NCI-H1417 treated with DMSO at 0.1 percent for 48 hours (cell line): ENCODE measurements around the gene CEBPG.

Source experiments
- DNase-seq: peaks from one replicate; lab custom pipeline; 2025; lab: John Stamatoyannopoulos, UW

CEBPG gene

GRCh38 chr19:33350538-33351309 is 22.8 kb upstream of the CEBPG start:
- DNase-seq: no peak

GRCh38 chr19:33355535-33355934 is 18.0 kb upstream of the CEBPG start:
- DNase-seq: no peak

- no peak for DNase-seq
Observed at GRCh38 chr19:33357556-33357955, 16.0 kb upstream of the CEBPG start.

- DNase-seq: no peak
Observed at GRCh38 chr19:33358408-33358807, 15.1 kb upstream of the CEBPG start.

GRCh38 chr19:33359581-33359980 is 13.9 kb upstream of the CEBPG start:
- no peak for DNase-seq

- DNase-seq: no peak
Observed at GRCh38 chr19:33362508-33363228, 10.8 kb upstream of the CEBPG start.

GRCh38 chr19:33363476-33363875 is 10.0 kb upstream of the CEBPG start:
- DNase-seq: no peak

GRCh38 chr19:33365691-33366090 is 7.8 kb upstream of the CEBPG start:
- DNase-seq: no peak

- DNase-seq: no peak
Observed at GRCh38 chr19:33366127-33366526, 7.4 kb upstream of the CEBPG start.

- no peak for DNase-seq
Observed at GRCh38 chr19:33366897-33367296, 6.6 kb upstream of the CEBPG start.

GRCh38 chr19:33368074-33368864 is 5.2 kb upstream of the CEBPG start:
- no peak for DNase-seq

GRCh38 chr19:33370783-33371182 is 2.7 kb upstream of the CEBPG start:
- DNase-seq: no peak

- DNase-seq: no peak
Observed at GRCh38 chr19:33374236-33374714, 766 bp downstream of the CEBPG start.

GRCh38 chr19:33375156-33375836 is 1.8 kb downstream of the CEBPG start:
- no peak for DNase-seq

GRCh38 chr19:33375837-33376159 is 2.3 kb downstream of the CEBPG start:
- no peak for DNase-seq

GRCh38 chr19:33376423-33376822 is 2.9 kb downstream of the CEBPG start:
- DNase-seq: no peak

- no peak for DNase-seq
Observed at GRCh38 chr19:33376941-33377557, 3.5 kb downstream of the CEBPG start.

- no peak for DNase-seq
Observed at GRCh38 chr19:33377586-33378475, 4.3 kb downstream of the CEBPG start.

- no peak for DNase-seq
Observed at GRCh38 chr19:33379151-33379829, 5.8 kb downstream of the CEBPG start.

GRCh38 chr19:33381101-33381500 is 7.6 kb downstream of the CEBPG start:
- DNase-seq: no peak
